Adipocyte (in vitro differentiated cells): ENCODE measurements around the gene EMC10.

Source experiments
- DNase-seq: peaks from one replicate; pipeline ENCODE4 v3.0.0-alpha.2; 2015; ENCODE audit warnings: low read depth
- H3K27me3 ChIP-seq: replicated peaks from 2 replicates; pipeline ENCODE4 v1.7.0; 2013; ENCODE audit warnings: mild to moderate bottlenecking, low read length, moderate library complexity; ENCODE audit not compliant: control insufficient read depth, insufficient read depth
- H3K36me3 ChIP-seq: 2 replicates; pipeline ENCODE4 v1.7.0; 2013; ENCODE audit warnings: low read length, mild to moderate bottlenecking, moderate library complexity; ENCODE audit not compliant: control insufficient read depth, insufficient read depth, severe bottlenecking
- H3K4me1 ChIP-seq: 2 replicates; pipeline ENCODE4 v1.7.0; 2013; ENCODE audit warnings: mild to moderate bottlenecking, low read length, moderate library complexity; ENCODE audit not compliant: control insufficient read depth, insufficient read depth
- H3K4me3 ChIP-seq: 2 replicates; pipeline ENCODE4 v1.7.0; 2013; ENCODE audit warnings: mild to moderate bottlenecking, low read length, moderate library complexity
- H3K9ac ChIP-seq: 2 replicates; pipeline ENCODE4 v1.7.0; 2013; ENCODE audit warnings: mild to moderate bottlenecking, low read length, moderate library complexity
- H3K9me3 ChIP-seq: 2 replicates; pipeline ENCODE4 v1.7.0; 2013; ENCODE audit warnings: mild to moderate bottlenecking, low read length, moderate library complexity; ENCODE audit not compliant: control insufficient read depth

EMC10 gene

GRCh38 chr19:50505856-50506611, 29.7 kb downstream of the EMC10 start:
- H3K27me3 ChIP-seq = no peaks in the 10 kb centered on the region
- no peak for DNase-seq
- H3K9ac ChIP-seq = no peak overlapping the region
- no peaks in the 10 kb centered on the region for H3K9me3 ChIP-seq
- no peaks in the 10 kb centered on the region for H3K36me3 ChIP-seq
- H3K4me3 ChIP-seq = no peak overlapping the region
- H3K4me1 ChIP-seq = peaks cover 8% of the 10 kb centered on the region

DNA sequence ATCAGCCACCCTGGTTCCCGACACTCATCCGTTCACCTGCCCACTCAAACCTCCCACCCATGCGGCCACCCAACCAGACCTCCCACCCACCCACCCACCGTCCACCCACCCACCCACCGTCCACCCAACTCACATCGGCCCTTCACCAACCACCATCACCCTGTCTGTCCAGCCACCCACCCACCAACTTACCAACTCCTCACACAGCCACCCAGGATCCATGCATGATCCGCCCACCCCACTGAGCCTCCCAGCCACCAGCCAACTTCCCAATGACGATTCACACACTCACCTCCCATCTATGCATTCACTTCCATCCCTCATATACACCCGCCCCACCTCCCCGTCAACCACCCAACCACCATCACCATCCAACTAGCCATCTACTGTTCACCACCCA, 30.4 kb downstream of the EMC10 start:
- no peaks in the 10 kb centered on the region for H3K9me3 ChIP-seq
- no peak for DNase-seq
- H3K4me3 ChIP-seq = no peak overlapping the region
- peaks cover 8% of the 10 kb centered on the region for H3K4me1 ChIP-seq
- no peaks in the 10 kb centered on the region for H3K27me3 ChIP-seq
- H3K36me3 ChIP-seq = no peaks in the 10 kb centered on the region
- no peak overlapping the region for H3K9ac ChIP-seq

DNA sequence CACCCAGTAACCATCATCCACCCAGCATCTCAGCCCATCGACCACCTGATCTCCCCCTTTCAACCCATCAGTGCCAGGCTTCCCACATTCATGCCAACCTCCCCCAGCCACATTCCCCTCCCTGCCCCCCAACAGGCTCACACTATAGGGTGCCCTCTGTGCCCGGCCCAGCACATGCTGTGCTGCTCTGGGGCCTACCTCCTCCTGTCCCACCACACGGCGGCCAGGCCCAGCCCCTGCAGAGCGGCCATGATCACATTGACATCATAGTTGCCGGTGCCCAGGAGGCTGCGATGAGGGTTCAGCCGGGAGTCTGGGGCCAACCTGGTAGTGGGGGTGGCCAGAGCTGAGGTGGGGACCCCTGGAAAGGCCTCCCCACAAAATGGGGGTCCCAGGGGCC, 31.1 kb downstream of the EMC10 start:
- H3K27me3 ChIP-seq = no peaks in the 10 kb centered on the region
- H3K9me3 ChIP-seq = no peaks in the 10 kb centered on the region
- no peak overlapping the region for H3K4me3 ChIP-seq
- H3K9ac ChIP-seq = no peak overlapping the region
- H3K36me3 ChIP-seq = no peaks in the 10 kb centered on the region
- no peak for DNase-seq
- peaks cover 8% of the 10 kb centered on the region for H3K4me1 ChIP-seq

- no peaks in the 10 kb centered on the region for H3K9me3 ChIP-seq
- H3K4me3 ChIP-seq = no peak overlapping the region
- H3K4me1 ChIP-seq = peaks cover 8% of the 10 kb centered on the region
- no peak overlapping the region for H3K9ac ChIP-seq
- no peaks in the 10 kb centered on the region for H3K36me3 ChIP-seq
- no peak for DNase-seq
- no peaks in the 10 kb centered on the region for H3K27me3 ChIP-seq
These were observed 32.5 kb downstream of the EMC10 start for GRCh38 chr19:50508843-50509190.

GRCh38 chr19:50509366-50509765, 33.1 kb downstream of the EMC10 start:
- Histone ChIP-seq H3K4me1 (peaks cover 8% of the 10 kb centered on the region), H3K36me3 (no peaks in the 10 kb centered on the region), H3K9ac (no peak overlapping the region), H3K27me3 (no peaks in the 10 kb centered on the region), H3K4me3 (no peak overlapping the region), H3K9me3 (no peaks in the 10 kb centered on the region)
- no peak for DNase-seq

DNA sequence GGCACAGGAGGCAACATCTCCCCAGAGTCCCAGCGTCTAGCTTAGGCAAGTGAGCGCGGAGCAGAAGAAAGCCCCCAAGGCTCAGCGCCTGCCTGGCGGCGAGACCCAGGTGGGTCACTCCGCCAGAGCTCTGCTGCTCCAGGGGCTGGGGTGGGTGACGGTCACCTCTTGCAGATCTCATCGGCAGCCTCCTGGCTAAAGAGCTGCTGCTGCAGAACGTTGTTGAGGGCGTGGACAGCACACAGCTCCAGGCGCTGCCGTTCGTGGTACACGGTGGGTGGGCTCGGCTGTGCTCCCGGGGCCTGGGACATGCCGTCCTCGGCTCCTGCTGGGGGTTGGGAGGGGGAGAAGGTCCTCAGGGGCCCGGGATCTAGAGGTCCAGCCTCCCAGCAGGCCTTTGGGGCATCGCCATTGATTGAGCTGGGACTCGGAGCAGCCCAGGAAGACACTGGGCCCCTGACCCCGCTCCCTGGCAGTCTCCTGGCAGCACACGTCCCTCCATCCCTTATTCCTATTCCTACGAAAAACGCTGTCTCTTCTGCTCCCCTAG, 33.9 kb downstream of the EMC10 start:
- no peaks in the 10 kb centered on the region for H3K27me3 ChIP-seq
- H3K9me3 ChIP-seq = no peaks in the 10 kb centered on the region
- H3K36me3 ChIP-seq = no peaks in the 10 kb centered on the region
- H3K4me1 ChIP-seq = peaks cover 8% of the 10 kb centered on the region
- peak; percentile 40 for DNase-seq
- H3K4me3 ChIP-seq = peak overlapping the region; percentile 98
- H3K9ac ChIP-seq = peak overlapping the region; percentile 97

- peak overlapping the region; percentile 98 for H3K4me3 ChIP-seq
- no peaks in the 10 kb centered on the region for H3K36me3 ChIP-seq
- H3K9me3 ChIP-seq = no peaks in the 10 kb centered on the region
- no peak for DNase-seq
- peaks cover 8% of the 10 kb centered on the region for H3K4me1 ChIP-seq
- H3K9ac ChIP-seq = peak overlapping the region; percentile 97
- H3K27me3 ChIP-seq = no peaks in the 10 kb centered on the region
These were observed 34.4 kb downstream of the EMC10 start for GRCh38 chr19:50510700-50511068.

GRCh38 chr19:50511069-50511822, 34.9 kb downstream of the EMC10 start, which contains the start of gene JOSD2:
Gene JOSD2 (minus strand): TSS chr19:50511191. CDS start chr19:50510431, 760 bp downstream.
- Histone ChIP-seq H3K9ac (peak within 1 kb of the TSS; percentile 97), H3K4me1 (peaks cover 8% of the 10 kb centered on the region), H3K36me3 (no peaks in the 10 kb centered on the region), H3K9me3 (no peaks in the 10 kb centered on the region), H3K27me3 (no peaks in the 10 kb centered on the region), H3K4me3 (peak within 1 kb of the TSS; percentile 98)
- DNase-seq = peak; percentile 100

GRCh38 chr19:50512112-50512998, 36.0 kb downstream of the EMC10 start:
- DNase-seq = no peak
- H3K4me1 ChIP-seq = peaks cover 8% of the 10 kb centered on the region
- no peaks in the 10 kb centered on the region for H3K27me3 ChIP-seq
- peak overlapping the region; percentile 98 for H3K4me3 ChIP-seq
- H3K9me3 ChIP-seq = no peaks in the 10 kb centered on the region
- H3K9ac ChIP-seq = no peak overlapping the region
- no peaks in the 10 kb centered on the region for H3K36me3 ChIP-seq

DNA sequence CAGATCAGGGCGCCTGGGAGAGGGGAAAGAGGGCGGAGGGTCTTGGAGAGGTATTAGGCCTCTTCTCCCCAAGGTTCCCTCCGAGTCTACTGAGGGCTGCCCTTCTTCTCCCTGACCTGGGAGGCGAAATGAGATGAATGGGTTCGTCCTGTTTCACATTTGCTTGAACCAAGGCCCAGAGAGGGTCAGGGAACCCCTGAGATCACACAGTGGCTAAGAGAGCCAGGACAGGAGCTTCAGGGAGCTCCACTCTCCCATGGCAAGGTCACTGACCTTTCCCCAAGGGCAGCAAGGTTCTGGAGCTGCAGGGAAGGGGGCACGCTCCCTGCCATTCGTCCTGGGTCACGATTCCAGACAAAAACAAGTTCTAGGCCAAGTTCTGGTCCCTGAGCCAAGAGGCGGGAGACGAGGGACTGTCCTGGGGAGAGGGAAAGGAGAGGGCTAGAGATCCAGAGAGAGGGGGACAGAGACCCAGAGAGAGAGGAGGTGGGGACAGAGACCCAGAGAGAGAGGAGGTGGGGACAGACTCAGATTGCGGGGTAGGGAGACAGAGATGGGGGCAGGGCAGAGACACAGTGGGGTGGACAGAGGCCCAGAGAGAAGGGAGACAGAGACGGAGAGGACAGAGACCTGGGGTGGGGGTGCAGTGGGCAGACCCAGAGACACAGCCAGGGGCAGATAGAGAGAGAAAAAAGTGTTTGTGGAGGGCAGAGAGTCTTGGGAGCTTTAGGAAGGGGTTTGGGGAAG, 36.9 kb downstream of the EMC10 start:
- H3K4me1 ChIP-seq = peaks cover 8% of the 10 kb centered on the region

More for the DNA sequence above, 36.9 kb downstream of the EMC10 start:
- DNase-seq = no peak
- Histone ChIP-seq H3K9ac (no peak overlapping the region), H3K9me3 (no peaks in the 10 kb centered on the region), H3K27me3 (no peaks in the 10 kb centered on the region), H3K4me3 (no peak overlapping the region), H3K36me3 (no peaks in the 10 kb centered on the region)
